ENCODE results near the gene PICK1. TPM values are rescaled to one million over a fixed set of nuclear protein-coding genes. Genes with fewer than 3 reads are reported as not detected.

Gene PICK1
- total and polyA plus RNA-seq, 2 of the 13 experiments (the other 11 are each of a cell fraction or from before 2014, with no cell fraction given): 19.3 to 25.3 TPM

DNA sequence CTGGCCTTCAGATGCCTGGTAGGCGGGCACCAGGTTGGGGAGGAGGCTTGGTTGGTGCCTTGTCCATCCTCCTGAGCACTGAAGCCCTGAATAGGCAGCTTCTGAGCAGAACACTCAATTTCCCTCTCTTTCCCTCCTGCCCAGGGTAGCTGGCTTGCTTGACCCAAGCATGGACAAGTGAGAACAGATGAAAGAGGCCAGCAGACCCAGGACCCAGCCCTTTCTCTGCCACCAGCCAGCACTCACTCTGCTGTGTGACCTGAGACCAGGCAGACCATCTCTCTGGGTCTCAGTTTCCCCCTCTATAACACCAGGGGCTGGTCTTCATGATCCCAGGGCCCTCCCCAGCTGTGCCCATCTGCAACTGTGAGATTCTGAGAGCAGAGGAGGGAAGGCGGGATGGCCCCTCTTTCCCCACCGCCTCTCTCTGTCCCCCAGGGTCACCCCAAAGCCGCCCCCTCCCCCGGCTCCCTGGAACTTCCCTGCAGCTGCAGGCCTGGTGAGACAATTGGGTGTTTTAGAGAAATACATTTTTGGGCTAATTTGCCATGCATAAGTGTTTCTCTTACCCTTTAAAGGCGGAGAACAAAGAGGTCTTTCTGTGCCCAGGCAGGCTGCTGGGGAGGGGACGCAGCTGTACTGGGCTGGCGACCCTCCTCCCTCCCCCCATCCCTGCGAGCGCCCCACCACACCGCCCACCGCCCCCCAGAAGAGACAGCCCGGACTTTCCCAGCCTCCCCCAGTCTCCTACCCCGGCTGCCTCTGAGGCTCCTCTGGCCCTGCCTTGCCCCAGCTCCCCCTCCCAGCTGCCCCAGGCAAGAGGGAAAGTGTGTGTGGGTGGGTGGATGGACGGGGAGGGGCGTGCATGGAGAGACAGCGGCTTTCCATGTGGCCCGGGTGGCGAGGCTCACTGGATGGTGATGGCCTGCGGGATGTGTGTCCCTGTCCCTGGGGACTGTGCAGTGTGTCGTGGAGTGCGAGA is 30.8 kb upstream of the PICK1 start (continued):
- TF ChIP-seq, protein P1, sequence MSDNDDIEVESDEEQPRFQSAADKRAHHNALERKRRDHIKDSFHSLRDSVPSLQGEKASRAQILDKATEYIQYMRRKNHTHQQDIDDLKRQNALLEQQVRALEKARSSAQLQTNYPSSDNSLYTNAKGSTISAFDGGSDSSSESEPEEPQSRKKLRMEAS (IDR thresholded peaks at IDR 0.05): no peak
- no peak for TF ChIP-seq DZIP1 (CRISPR knock-in tag; IDR thresholded peaks at IDR 0.05)
- TF ChIP-seq AKAP8 (CRISPR knock-in tag; IDR thresholded peaks at IDR 0.05): no peak
- TF ChIP-seq CEBPB (IDR thresholded peaks at IDR 0.05; ENCODE audit: borderline replicate concordance, low read depth, low read length): no peak

DNA sequence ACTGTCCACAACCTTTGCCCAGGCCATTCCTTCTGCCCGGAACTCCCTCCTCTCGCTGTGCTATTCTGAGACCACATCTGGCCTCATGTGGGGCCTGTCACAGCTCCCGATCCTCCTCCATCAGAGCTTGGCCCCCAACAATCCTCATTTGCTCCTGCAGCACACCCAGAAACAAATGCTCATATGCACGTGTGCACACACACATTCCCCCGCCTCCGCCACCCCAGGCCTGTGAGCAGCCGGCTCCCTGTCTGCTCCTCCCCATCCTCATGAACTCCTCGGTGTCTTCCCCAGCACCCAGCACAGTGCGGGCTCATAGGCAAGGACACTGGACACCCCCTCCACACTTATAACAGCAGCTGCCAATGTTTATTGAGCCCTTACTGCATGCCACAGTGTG is 29.7 kb upstream of the PICK1 start:
- FAIRE-seq (no peak), DNase-seq (ENCODE audit: low spot score) (no peak), ATAC-seq (peak; percentile 19)
- Histone ChIP-seq H3K27ac (ENCODE audit: extremely low read length, insufficient read depth, low read length) (no peak overlapping the region), H4K20me1 (ENCODE audit: insufficient read depth, low read length) (no peaks in the 10 kb centered on the region), H3K9ac (ENCODE audit: insufficient read depth, low read depth, low read length) (no peak overlapping the region; the same call in 1 of the 2 replicates), H3K9me3 (ENCODE audit: low read length) (no peaks in the 10 kb centered on the region), H3K36me3 (replicated peaks in 1 of 2; ENCODE audit: control insufficient read depth in 1 of 2, insufficient read depth in 2 of 2, low read length in 2 of 2) (no peaks in the 10 kb centered on the region), H3K79me2 (ENCODE audit: insufficient read depth, low read length) (no peaks in the 10 kb centered on the region), H3K4me2 (ENCODE audit: low read depth, low read length) (peak overlapping the region; percentile 56), H2AFZ (ENCODE audit: low read length) (no peak overlapping the region), H3K4me3 (replicated peaks in 1 of 3; ENCODE audit: insufficient read depth in 1 of 3, low read depth in 2 of 3, low read length in 3 of 3) (peak overlapping the region in 1 of 3 experiments; percentile 19; a peak in 1 of 6 replicates), H3K27me3 (ENCODE audit: control insufficient read depth in 1 of 2, insufficient read depth in 2 of 2, low read length in 2 of 2) (peaks cover 3 to 48% of the 10 kb centered on the region in 2 experiments; a peak in 3 of 5 replicates), H3K4me1 (ENCODE audit: insufficient read depth, low read length) (peaks cover 43% of the 10 kb centered on the region)
- in situ Hi-C loops (cut with HindIII; ENCODE audit: extremely low pct_ligation_motif_present, low pct_unique_long_range_greater_than_20kb) (no loop called here), intact Hi-C loops (cut with micrococcal nuclease; ENCODE audit: unreplicated experiment) (no loop called here)
- ChIA-PET CTCF (ENCODE audit: low intra/inter-chr PET ratio, low total read pairs) (no interaction called here), POLR2A (no interaction called here)
- BruUV-seq (replicated peaks): no TSS peak
- 8% methylated on average over 9 of the region's 9 CpGs for WGBS (ENCODE audit: low lambda C conversion rate)
- TF ChIP-seq ZFY (CRISPR knock-in tag; IDR thresholded peaks at IDR 0.05) (0 out of 2 replicates have a peak, but pooled peaks have one; percentile 16), NR2F6 (IDR thresholded peaks at IDR 0.05) (0 out of 2 replicates have a peak, but pooled peaks have one; percentile 12), NR2F6 (CRISPR knock-in tag; IDR thresholded peaks at IDR 0.05) (no peak), ETV5 (CRISPR knock-in tag; IDR thresholded peaks at IDR 0.05; ENCODE audit: borderline replicate concordance) (0 out of 2 replicates have a peak, but pooled peaks have one; percentile 22), MEIS2 (CRISPR knock-in tag; IDR thresholded peaks at IDR 0.05) (no peak), ISL2 (CRISPR knock-in tag; IDR thresholded peaks at IDR 0.05) (no peak), MEF2D (CRISPR knock-in tag; IDR thresholded peaks at IDR 0.05) (0 out of 2 replicates have a peak, but pooled peaks have one; percentile 23), ZNF12 (CRISPR knock-in tag; IDR thresholded peaks at IDR 0.05) (no peak), ZNF260 (CRISPR knock-in tag; IDR thresholded peaks at IDR 0.05; ENCODE audit: borderline replicate concordance, low read depth) (no peak), THRA (CRISPR knock-in tag; IDR thresholded peaks at IDR 0.05; ENCODE audit: borderline replicate concordance) (no peak), ZNF496 (CRISPR knock-in tag; IDR thresholded peaks at IDR 0.05; ENCODE audit: insufficient replicate concordance) (no peak)

Measured in HepG2 (cell line).